ENCODE results near the gene INPP5D. TPM values are rescaled to one million over a fixed set of nuclear protein-coding genes. Genes with fewer than 3 reads are reported as not detected.

The INPP5D gene
- total RNA-seq, 1 experiment from 2014 or later, result 2.3 TPM

DNA sequence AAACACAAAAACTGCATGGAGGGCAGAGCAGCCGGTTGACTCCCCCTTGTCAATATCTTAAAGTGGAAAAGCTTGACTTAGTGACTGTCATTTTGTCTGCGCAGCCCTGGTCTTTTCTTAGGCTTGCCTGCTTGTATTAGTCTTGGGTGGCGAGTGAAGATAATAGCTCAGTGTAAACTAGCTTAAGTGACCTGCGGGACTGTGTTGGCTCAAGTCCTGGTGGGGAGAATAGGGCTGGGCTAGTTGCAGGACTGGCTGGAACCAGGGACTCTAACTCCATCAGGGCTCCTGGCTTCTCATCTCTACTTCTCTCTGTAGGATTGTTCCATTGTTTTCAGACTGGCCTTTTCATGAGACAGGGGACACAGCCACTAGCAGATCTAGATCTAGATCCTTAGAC, 183.2 kb downstream of the INPP5D start:
- H3K36me3 ChIP-seq (ENCODE audit: insufficient read depth, low read length, poor library complexity, severe bottlenecking), result no peaks in the 10 kb centered on the region
- CTCF ChIA-PET, result interaction anchor here (0.6 kb wide), 1 partner anchor 1763 kb away, joined by 3 read pairs; no protein-coding TSS in a partner anchor
- H3K27ac ChIP-seq (ENCODE audit: low read depth, low read length, poor library complexity, severe bottlenecking), result no peak overlapping the region
- H3K4me1 ChIP-seq (ENCODE audit: insufficient read depth, low read length, poor library complexity, severe bottlenecking), result no peaks in the 10 kb centered on the region
- H3K27me3 ChIP-seq (replicated peaks; ENCODE audit: insufficient read depth, low read depth, low read length, poor library complexity), result no peaks in the 10 kb centered on the region
- intact Hi-C loops (cut with micrococcal nuclease; ENCODE audit: unreplicated experiment), result no loop called here
- POLR2A ChIA-PET (ENCODE audit: low non-redundant PET), result no interaction called here
- H3K9me3 ChIP-seq (ENCODE audit: low read depth, low read length, poor library complexity, severe bottlenecking), result no peaks in the 10 kb centered on the region
- no peak for TF ChIP-seq EZH2 (IDR thresholded peaks at IDR 0.05; ENCODE audit: borderline replicate concordance, low read depth, low read length, poor library complexity, severe bottlenecking)
- TF ChIP-seq, protein P1, sequence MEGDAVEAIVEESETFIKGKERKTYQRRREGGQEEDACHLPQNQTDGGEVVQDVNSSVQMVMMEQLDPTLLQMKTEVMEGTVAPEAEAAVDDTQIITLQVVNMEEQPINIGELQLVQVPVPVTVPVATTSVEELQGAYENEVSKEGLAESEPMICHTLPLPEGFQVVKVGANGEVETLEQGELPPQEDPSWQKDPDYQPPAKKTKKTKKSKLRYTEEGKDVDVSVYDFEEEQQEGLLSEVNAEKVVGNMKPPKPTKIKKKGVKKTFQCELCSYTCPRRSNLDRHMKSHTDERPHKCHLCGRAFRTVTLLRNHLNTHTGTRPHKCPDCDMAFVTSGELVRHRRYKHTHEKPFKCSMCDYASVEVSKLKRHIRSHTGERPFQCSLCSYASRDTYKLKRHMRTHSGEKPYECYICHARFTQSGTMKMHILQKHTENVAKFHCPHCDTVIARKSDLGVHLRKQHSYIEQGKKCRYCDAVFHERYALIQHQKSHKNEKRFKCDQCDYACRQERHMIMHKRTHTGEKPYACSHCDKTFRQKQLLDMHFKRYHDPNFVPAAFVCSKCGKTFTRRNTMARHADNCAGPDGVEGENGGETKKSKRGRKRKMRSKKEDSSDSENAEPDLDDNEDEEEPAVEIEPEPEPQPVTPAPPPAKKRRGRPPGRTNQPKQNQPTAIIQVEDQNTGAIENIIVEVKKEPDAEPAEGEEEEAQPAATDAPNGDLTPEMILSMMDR (conservative IDR thresholded peaks at IDR 0.05; ENCODE audit: low read depth, low read length), result no peak
- no peak for DNase-seq (ENCODE audit: low spot score)
- BruUV-seq (replicated peaks), result no TSS peak
- no peak overlapping the region for H3K4me3 ChIP-seq (ENCODE audit: low read depth, low read length, poor library complexity, severe bottlenecking)

DNA sequence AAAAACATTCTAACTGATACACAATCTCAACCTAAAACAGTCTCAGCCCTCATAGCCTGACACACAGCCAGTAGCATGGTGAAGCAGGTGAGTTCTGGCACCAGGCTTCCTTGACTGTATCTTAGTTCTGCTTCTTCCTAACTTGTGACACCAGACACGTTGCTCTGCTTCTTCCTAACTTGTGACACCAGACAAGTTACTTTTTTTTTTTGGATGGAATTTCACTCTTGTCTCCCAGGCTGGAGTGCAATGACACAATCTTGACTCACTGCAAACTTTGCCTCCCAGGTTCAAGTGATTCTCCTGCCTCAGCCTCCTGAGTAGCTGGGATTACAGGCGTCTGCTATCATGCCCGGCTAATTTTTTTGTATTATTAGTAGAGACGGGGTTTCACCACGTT, 184.7 kb downstream of the INPP5D start:
- POLR2A ChIA-PET (ENCODE audit: low non-redundant PET), result no interaction called here
- no TSS peak for BruUV-seq (replicated peaks)

DNA sequence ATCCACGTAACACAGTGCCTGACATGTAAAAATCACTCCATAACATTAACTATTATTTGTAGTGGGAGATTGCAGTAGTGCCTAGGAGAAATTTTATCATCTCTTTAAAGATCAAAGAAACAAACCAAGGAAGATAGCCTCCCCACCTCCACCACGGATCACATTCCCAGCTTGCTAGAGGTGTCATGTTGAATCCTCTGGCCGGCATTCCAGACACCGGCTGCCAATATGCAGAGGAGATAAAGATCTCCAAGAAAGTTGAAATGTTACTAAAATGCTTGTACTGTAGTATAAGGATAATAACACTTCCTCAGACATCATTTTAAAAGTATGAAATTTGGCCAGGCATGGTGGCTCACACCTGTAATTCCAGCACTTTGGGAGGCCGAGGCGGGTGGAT, 185.3 kb downstream of the INPP5D start:
- Histone ChIP-seq H3K27ac (ENCODE audit: low read depth, low read length, poor library complexity, severe bottlenecking) (no peak overlapping the region), H3K9me3 (ENCODE audit: low read depth, low read length, poor library complexity, severe bottlenecking) (no peaks in the 10 kb centered on the region), H3K4me3 (ENCODE audit: low read depth, low read length, poor library complexity, severe bottlenecking) (no peak overlapping the region), H3K27me3 (replicated peaks; ENCODE audit: insufficient read depth, low read depth, low read length, poor library complexity) (no peaks in the 10 kb centered on the region), H3K4me1 (ENCODE audit: insufficient read depth, low read length, poor library complexity, severe bottlenecking) (no peaks in the 10 kb centered on the region), H3K36me3 (ENCODE audit: insufficient read depth, low read length, poor library complexity, severe bottlenecking) (no peaks in the 10 kb centered on the region)
- no peak for DNase-seq (ENCODE audit: low spot score)
- BruUV-seq (replicated peaks), result no TSS peak
- intact Hi-C loops (cut with micrococcal nuclease; ENCODE audit: unreplicated experiment), result no loop called here
- ChIA-PET CTCF (no interaction called here), POLR2A (ENCODE audit: low non-redundant PET) (no interaction called here)
- TF ChIP-seq, protein P1 (conservative IDR thresholded peaks at IDR 0.05; ENCODE audit: low read depth, low read length), result no peak
- TF ChIP-seq EZH2 (IDR thresholded peaks at IDR 0.05; ENCODE audit: borderline replicate concordance, low read depth, low read length, poor library complexity, severe bottlenecking), result no peak

More for the DNA sequence above, 184.7 kb downstream of the INPP5D start:
- Histone ChIP-seq H3K36me3 (ENCODE audit: insufficient read depth, low read length, poor library complexity, severe bottlenecking) (no peaks in the 10 kb centered on the region), H3K27ac (ENCODE audit: low read depth, low read length, poor library complexity, severe bottlenecking) (no peak overlapping the region), H3K27me3 (replicated peaks; ENCODE audit: insufficient read depth, low read depth, low read length, poor library complexity) (no peaks in the 10 kb centered on the region), H3K9me3 (ENCODE audit: low read depth, low read length, poor library complexity, severe bottlenecking) (no peaks in the 10 kb centered on the region), H3K4me1 (ENCODE audit: insufficient read depth, low read length, poor library complexity, severe bottlenecking) (no peaks in the 10 kb centered on the region), H3K4me3 (ENCODE audit: low read depth, low read length, poor library complexity, severe bottlenecking) (no peak overlapping the region)
- intact Hi-C loops (cut with micrococcal nuclease; ENCODE audit: unreplicated experiment), result no loop called here
- DNase-seq (ENCODE audit: low spot score), result no peak
- TF ChIP-seq, protein P1 (conservative IDR thresholded peaks at IDR 0.05; ENCODE audit: low read depth, low read length), result no peak
- TF ChIP-seq EZH2 (IDR thresholded peaks at IDR 0.05; ENCODE audit: borderline replicate concordance, low read depth, low read length, poor library complexity, severe bottlenecking), result no peak
- CTCF ChIA-PET, result interaction anchor here (0.6 kb wide), 1 partner anchor 542 kb away, joined by 3 read pairs; no protein-coding TSS in a partner anchor

Data from A673 (cell line).